HepG2 (cell line): ENCODE data around the gene WBP1. TPM values are rescaled to one million over a fixed set of nuclear protein-coding genes. Genes with fewer than 3 reads are reported as not detected.
A peak's percentile ranks its signal among the peaks of the same experiment; 100 is the strongest.

Experiments used
- ATF2 ChIP-seq: sonication (generic); formaldehyde crosslinking; IDR thresholded peaks from 2 replicates; pipeline ENCODE4 v1.4.0; 2020; ENCODE audit warnings: missing genetic modification reagents
- ELF1 ChIP-seq: sonication (generic); formaldehyde crosslinking; IDR thresholded peaks from 2 replicates; pipeline ENCODE4 v1.4.0; 2020; ENCODE audit warnings: missing genetic modification reagents
- GLI4 ChIP-seq: sonication (generic); formaldehyde crosslinking; IDR thresholded peaks from 2 replicates; pipeline ENCODE4 v1.5.1; 2020; ENCODE audit warnings: missing genetic modification reagents, mild to moderate bottlenecking, moderate library complexity, borderline replicate concordance
- KLF15 ChIP-seq: sonication (generic); formaldehyde crosslinking; IDR thresholded peaks from 2 replicates; pipeline ENCODE4 v1.8.1; 2023; ENCODE audit warnings: borderline replicate concordance, mild to moderate bottlenecking, inconsistent platforms, missing genetic modification reagents, mixed read lengths
- KLF9 ChIP-seq: IDR thresholded peaks from 2 replicates; pipeline ENCODE4 v1.6.1; 2016; ENCODE audit warnings: low read depth
- MATR3 ChIP-seq: sonication (generic); formaldehyde crosslinking; IDR thresholded peaks from 2 replicates; pipeline ENCODE4 v1.4.0; 2020; ENCODE audit warnings: missing genetic modification reagents
- NFIC ChIP-seq: IDR thresholded peaks from 2 replicates; pipeline ENCODE4 v1.6.1; 2012; ENCODE audit warnings: mild to moderate bottlenecking, low read length, inconsistent platforms
- NFKBIZ ChIP-seq: IDR thresholded peaks from 2 replicates; pipeline ENCODE4 v1.6.1; 2018; ENCODE audit warnings: missing genetic modification reagents, missing compliant biosample characterization
- PAWR ChIP-seq: sonication (generic); formaldehyde crosslinking; IDR thresholded peaks from 2 replicates; pipeline ENCODE4 v1.4.0; 2020; ENCODE audit warnings: missing genetic modification reagents, mild to moderate bottlenecking, borderline replicate concordance
- SIN3A ChIP-seq: IDR thresholded peaks from 2 replicates; pipeline ENCODE4 v1.6.1; 2011; ENCODE audit warnings: low read depth, mild to moderate bottlenecking, control low read depth, low read length, borderline replicate concordance
- THRA ChIP-seq: sonication (generic); formaldehyde crosslinking; IDR thresholded peaks from 2 replicates; pipeline ENCODE4 v1.4.0; 2020; ENCODE audit warnings: missing genetic modification reagents, borderline replicate concordance
- ZMAT3 ChIP-seq: sonication (generic); formaldehyde crosslinking; conservative IDR thresholded peaks from 2 replicates; pipeline ENCODE4 v1.7.0; 2021; ENCODE audit warnings: missing genetic modification reagents
- ZNF232 ChIP-seq: sonication (generic); formaldehyde crosslinking; IDR thresholded peaks from 2 replicates; pipeline ENCODE4 v1.4.0; 2020; ENCODE audit warnings: missing genetic modification reagents, borderline replicate concordance
- ZNF326 ChIP-seq: sonication (generic); formaldehyde crosslinking; IDR thresholded peaks from 2 replicates; pipeline ENCODE4 v1.4.0; 2020; ENCODE audit warnings: missing genetic modification reagents, borderline replicate concordance
- ZNF335 ChIP-seq: sonication (generic); formaldehyde crosslinking; IDR thresholded peaks from 2 replicates; pipeline ENCODE4 v1.4.0; 2020; ENCODE audit warnings: missing genetic modification reagents
- ZNF337 ChIP-seq: sonication (generic); formaldehyde crosslinking; IDR thresholded peaks from 2 replicates; pipeline ENCODE4 v1.5.1; 2020; ENCODE audit warnings: missing genetic modification reagents, low read depth, mild to moderate bottlenecking, borderline replicate concordance
- ZNF382 ChIP-seq: sonication (generic); formaldehyde crosslinking; IDR thresholded peaks from 2 replicates; pipeline ENCODE4 v1.5.0; 2020; ENCODE audit warnings: missing genetic modification reagents, mild to moderate bottlenecking, borderline replicate concordance
- ZNF616 ChIP-seq: sonication (generic); formaldehyde crosslinking; IDR thresholded peaks from 2 replicates; pipeline ENCODE4 v1.5.0; 2020; ENCODE audit warnings: low read depth, mild to moderate bottlenecking, missing genetic modification reagents
- polyA plus RNA-seq, 8 experiments: library from polyadenylated mRNA; depleted of rRNA in 3 of 8; stranded (reverse) in 7 of 8; unstranded in 1 of 8; fragments of >200 nt; fragmentation: Illumina TruSeq in 4 of 8; extraction: Trizol in 4 of 8; gene quantifications; 2 replicates each; pipeline versions ENCODE4 v1.2.1 to v1.2.3, GENCODE V29; 2011 to 2016; ENCODE audit warnings: low read depth in 4 of 8, missing spikeins in 1 of 8, mixed read lengths in 1 of 8; ENCODE audit not compliant: insufficient read depth in 1 of 8
- total RNA-seq, 5 experiments: library from RNA; depleted of rRNA; stranded (reverse); fragments of >200 nt; fragmentation: Illumina TruSeq; extraction: Trizol; gene quantifications; 2 replicates each; pipeline ENCODE4 v1.2.3, GENCODE V29; 2016; ENCODE audit warnings: low read depth in 1 of 5
- TF ChIP-seq, protein P1 (sequence below): sonication (generic); formaldehyde crosslinking; IDR thresholded peaks from 2 replicates; pipeline ENCODE4 v1.4.0; 2020; ENCODE audit warnings: missing genetic modification reagents
- TF ChIP-seq, protein P2 (sequence below): sonication (generic); formaldehyde crosslinking; IDR thresholded peaks from 2 replicates; pipeline ENCODE4 v1.4.0; 2020; ENCODE audit warnings: missing genetic modification reagents
- TF ChIP-seq, protein P3 (sequence below), 2 experiments: sonication (generic) in 1 of 2; formaldehyde crosslinking in 1 of 2; IDR thresholded peaks; 2 replicates each; pipeline versions ENCODE4 v1.5.1 to v1.6.1; 2011 to 2020; ENCODE audit warnings: borderline replicate concordance in 1 of 2, low read depth in 1 of 2, low read length in 1 of 2, mild to moderate bottlenecking in 1 of 2, missing genetic modification reagents in 1 of 2, moderate library complexity in 1 of 2

Gene WBP1
- total and polyA plus RNA-seq, 2 of the 13 experiments (the other 11 are each of a cell fraction or from before 2014, with no cell fraction given): 38.8 to 85.7 TPM

- TF ChIP-seq, protein P1, sequence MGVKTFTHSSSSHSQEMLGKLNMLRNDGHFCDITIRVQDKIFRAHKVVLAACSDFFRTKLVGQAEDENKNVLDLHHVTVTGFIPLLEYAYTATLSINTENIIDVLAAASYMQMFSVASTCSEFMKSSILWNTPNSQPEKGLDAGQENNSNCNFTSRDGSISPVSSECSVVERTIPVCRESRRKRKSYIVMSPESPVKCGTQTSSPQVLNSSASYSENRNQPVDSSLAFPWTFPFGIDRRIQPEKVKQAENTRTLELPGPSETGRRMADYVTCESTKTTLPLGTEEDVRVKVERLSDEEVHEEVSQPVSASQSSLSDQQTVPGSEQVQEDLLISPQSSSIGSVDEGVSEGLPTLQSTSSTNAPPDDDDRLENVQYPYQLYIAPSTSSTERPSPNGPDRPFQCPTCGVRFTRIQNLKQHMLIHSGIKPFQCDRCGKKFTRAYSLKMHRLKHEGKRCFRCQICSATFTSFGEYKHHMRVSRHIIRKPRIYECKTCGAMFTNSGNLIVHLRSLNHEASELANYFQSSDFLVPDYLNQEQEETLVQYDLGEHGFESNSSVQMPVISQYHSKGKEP (CRISPR knock-in tag): no peak
- TF ChIP-seq ZNF616: no peak
- TF ChIP-seq KLF15: no peak
- no peak for TF ChIP-seq ZNF382
- TF ChIP-seq, protein P2, sequence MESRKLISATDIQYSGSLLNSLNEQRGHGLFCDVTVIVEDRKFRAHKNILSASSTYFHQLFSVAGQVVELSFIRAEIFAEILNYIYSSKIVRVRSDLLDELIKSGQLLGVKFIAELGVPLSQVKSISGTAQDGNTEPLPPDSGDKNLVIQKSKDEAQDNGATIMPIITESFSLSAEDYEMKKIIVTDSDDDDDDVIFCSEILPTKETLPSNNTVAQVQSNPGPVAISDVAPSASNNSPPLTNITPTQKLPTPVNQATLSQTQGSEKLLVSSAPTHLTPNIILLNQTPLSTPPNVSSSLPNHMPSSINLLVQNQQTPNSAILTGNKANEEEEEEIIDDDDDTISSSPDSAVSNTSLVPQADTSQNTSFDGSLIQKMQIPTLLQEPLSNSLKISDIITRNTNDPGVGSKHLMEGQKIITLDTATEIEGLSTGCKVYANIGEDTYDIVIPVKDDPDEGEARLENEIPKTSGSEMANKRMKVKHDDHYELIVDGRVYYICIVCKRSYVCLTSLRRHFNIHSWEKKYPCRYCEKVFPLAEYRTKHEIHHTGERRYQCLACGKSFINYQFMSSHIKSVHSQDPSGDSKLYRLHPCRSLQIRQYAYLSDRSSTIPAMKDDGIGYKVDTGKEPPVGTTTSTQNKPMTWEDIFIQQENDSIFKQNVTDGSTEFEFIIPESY (CRISPR knock-in tag): no peak
- no peak for TF ChIP-seq ZNF326 (CRISPR knock-in tag)
- no peak for TF ChIP-seq ZNF232 (CRISPR knock-in tag)
- TF ChIP-seq ATF2: no peak
- peak; percentile 6; the same call in 1 of the 2 replicates for TF ChIP-seq THRA
- no peak for TF ChIP-seq ZNF337 (CRISPR knock-in tag)
- no peak for TF ChIP-seq ELF1 (CRISPR knock-in tag)
- no peak for TF ChIP-seq NFIC
- no peak for TF ChIP-seq ZMAT3 (CRISPR knock-in tag)
- TF ChIP-seq KLF9 (CRISPR knock-in tag): no peak
- no peak for TF ChIP-seq MATR3
- peak; percentile 51; the same call in 1 of the 2 replicates for TF ChIP-seq SIN3A
- TF ChIP-seq, protein P3, sequence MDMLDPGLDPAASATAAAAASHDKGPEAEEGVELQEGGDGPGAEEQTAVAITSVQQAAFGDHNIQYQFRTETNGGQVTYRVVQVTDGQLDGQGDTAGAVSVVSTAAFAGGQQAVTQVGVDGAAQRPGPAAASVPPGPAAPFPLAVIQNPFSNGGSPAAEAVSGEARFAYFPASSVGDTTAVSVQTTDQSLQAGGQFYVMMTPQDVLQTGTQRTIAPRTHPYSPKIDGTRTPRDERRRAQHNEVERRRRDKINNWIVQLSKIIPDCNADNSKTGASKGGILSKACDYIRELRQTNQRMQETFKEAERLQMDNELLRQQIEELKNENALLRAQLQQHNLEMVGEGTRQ (IDR thresholded peaks at IDR 0.05; ENCODE audit: low read depth, low read length): no peak
- TF ChIP-seq, protein P3 (CRISPR knock-in tag; IDR thresholded peaks at IDR 0.05; ENCODE audit: borderline replicate concordance): no peak
- no peak for TF ChIP-seq NFKBIZ (CRISPR knock-in tag)
- no peak for TF ChIP-seq GLI4 (CRISPR knock-in tag)
- TF ChIP-seq PAWR (CRISPR knock-in tag): no peak
- TF ChIP-seq ZNF335 (CRISPR knock-in tag): peak; percentile 89
Measured at GRCh38 chr2:74413001-74413698, 45.1 kb upstream of the WBP1 start (continued).
